Bone marrow (tissue), 2 donors: ENCODE measurements around the gene SUV39H1.
"Not testable (repeated sequence)": the region's sequence is repeated elsewhere in the genome, so short reads cannot be mapped to it uniquely, and the experiment has no call there.

ENCODE experiments used
- DNase-seq, 2 donors: peaks; one replicate each; lab custom pipeline; 2025; lab: John Stamatoyannopoulos, UW

The SUV39H1 gene

DNA sequence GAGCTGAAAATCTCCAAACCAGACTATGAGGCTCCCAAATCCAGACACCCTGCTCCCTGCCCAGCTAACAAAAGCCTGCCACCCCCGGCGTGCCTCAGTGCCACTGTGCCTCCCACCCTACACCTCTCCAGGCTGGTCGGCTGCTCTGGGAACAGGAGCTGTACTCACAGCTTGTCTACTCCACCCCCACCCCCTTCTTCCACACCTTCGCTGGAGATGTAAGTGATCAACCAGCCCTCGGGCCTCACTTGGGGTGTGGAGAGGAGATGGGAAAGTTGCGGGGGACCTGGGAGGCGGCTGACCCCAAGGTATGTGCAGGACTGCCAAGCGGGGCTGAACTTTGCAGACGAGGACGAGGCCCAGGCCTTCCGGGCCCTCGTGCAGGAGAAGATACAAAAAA is 11.1 kb upstream of the SUV39H1 start:
- DNase-seq = no peak

GRCh38 chrX:48688531-48689150 is 7.9 kb upstream of the SUV39H1 start:
- DNase-seq = no peak

DNA sequence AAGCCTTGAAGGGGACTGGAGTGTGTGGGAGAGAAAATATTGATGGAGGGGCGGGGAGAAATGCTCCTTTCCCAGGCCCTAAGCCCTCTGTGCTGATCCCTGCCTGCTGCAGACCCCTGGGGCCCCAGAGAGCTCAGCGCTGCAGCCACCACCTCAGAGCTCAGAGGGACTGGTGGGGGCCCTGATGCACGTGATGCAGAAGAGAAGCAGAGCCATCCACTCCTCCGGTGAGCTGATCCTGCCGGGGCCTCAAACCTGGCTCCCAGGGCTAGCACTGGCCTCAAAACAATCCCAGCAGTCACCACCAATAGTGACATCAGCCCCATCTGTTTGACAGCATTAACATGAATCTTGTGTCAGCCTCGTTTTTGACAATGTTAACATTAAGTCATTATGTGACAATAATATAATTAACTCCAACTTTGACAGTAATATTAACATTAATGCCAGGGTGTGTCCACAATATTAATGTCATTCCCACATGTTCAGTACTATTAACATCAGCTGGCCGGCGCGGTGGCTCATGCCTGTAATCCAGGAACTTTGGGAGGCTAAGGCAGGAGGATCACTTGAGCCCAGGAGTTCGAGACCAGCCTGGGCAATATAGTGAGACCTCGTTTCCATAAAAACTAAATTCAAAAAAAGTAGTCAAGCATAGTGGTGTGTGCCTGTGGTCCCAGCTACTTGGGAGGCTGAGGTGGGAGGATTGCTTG is 7.2 kb upstream of the SUV39H1 start:
- no peak for DNase-seq

DNA sequence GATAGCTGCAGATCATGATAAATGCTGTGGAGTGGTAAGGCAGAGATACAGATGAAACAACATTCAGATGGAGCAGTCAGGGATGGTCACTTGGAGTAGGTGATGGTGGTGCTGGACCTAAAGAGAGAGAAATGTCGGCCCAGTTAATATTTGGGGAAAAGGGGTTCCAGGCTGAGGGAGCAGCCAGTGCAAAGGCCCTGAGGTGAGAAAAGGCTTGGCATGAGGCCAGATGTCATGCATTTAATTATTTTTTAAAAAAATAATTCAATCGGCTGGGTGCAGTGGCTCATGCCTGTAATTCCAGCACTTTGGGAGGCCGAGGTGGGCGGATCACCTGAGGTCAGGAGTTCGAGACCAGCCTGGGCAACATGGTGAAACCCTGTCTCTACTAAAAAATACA is 4.8 kb upstream of the SUV39H1 start:
- not testable (repeated sequence) for DNase-seq

- no peak for DNase-seq
Measured at GRCh38 chrX:48694776-48695533, 1.6 kb upstream of the SUV39H1 start.

GRCh38 chrX:48695534-48695896 is 1.0 kb upstream of the SUV39H1 start:
- no peak for DNase-seq

- no peak for DNase-seq
Measured at GRCh38 chrX:48695925-48696300, 621 bp upstream of the SUV39H1 start.

- no peak for DNase-seq
Measured at GRCh38 chrX:48696909-48697727, 584 bp downstream of the SUV39H1 start.

DNA sequence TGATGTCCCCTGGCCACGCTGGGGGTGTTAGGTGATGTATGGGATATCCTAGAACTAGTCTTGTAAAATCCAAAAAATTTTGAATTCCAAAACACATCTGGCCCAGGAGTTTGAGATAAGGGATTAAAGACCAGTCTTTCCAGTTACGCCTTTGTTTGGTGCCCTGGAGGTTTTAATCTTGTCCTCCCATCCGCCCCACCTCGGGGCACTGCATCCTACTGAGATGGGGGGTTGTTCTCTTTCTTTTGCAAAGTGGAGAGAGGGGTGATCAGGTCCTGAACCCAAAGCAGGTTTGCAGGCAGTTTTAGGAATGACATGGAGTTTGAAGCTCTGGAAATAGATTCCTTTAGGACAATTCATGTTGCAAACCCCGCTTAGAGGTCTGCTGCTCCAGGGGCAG is 1.8 kb downstream of the SUV39H1 start:
- no peak for DNase-seq

GRCh38 chrX:48700246-48700645 is 3.7 kb downstream of the SUV39H1 start:
- DNase-seq = no peak

- DNase-seq = no peak
Measured at GRCh38 chrX:48700951-48701653, 4.6 kb downstream of the SUV39H1 start.

GRCh38 chrX:48702032-48702431 is 5.5 kb downstream of the SUV39H1 start:
- DNase-seq = no peak

DNA sequence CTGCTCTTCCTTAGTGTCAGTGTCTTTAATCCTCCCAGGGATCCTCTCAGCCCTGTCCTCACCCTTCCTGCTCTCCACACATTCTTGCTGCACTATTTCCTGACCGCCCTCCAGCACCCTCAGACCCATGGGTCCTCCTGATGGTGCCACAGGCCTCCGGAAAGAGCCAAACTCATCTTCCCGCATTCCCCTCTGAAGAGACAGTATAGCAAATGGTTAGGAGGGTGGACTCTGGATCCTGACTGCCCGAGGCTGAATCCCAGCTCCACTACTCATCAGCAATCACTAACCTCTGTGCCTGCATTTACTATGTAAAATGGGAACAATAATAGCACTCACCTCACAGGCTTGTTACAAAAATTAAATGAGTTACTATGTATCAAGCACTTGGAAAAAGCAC is 6.2 kb downstream of the SUV39H1 start:
- no peak for DNase-seq

- no peak for DNase-seq
Measured at GRCh38 chrX:48703228-48703627, 6.7 kb downstream of the SUV39H1 start.

DNA sequence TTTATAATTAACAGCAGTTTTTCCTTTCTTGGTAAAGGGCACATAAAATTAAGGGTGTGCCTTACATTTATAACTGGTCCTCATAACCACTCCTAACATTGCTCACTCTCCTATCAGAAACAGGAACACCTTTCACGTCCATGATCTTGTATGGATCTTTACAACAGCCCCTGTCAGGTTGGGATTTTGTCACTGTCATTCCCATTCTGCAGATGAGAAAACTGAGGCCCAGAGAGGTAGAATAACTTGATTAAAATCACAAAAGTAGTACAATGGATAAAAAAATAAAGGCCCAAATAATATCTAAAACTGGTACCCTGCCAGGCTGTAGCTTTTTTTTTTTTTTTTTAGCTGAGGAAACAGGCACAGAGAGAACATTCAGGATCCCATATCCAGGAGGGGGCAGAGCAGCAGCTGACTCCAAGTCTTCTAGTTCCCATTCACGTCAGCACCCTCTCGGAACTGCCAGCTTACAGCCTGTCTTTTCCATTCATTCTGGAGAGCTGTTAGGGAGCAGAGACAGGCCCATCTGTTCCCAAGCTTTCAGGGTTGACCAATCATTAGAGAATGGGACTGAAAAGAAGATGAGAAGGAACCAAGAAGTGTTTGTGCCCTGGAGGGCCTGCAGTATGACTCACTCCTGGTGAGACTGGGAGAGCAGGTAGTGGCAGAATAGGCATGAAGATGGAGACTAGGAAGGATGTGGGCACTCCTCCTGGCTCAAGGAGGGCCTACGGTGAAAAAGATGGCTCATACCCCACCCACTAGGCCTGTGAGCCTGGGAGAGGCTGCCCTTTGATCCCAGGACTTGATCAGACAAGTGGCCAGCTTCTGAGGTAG is 7.3 kb downstream of the SUV39H1 start:
- no peak for DNase-seq

DNA sequence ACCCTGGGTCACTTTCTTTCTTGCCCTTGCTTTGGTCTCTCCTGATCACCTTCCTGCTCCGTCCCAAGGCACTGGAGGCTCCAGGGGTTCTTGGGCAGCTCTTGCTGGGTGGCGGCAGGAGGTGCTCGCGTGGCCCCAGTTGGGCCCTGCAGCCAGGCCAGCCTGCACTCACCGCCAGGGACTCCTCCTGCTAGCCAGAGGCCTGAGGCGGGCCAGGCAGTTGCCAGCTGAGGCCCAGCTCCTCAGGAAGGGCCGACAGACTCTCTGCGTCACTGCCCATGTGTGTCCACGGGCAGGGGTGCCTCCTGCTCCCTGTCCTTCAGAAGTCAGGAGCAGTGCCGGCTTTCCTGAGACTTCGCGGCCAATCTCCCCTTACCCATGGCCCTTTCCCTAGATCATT is 9.3 kb downstream of the SUV39H1 start:
- DNase-seq = no peak

- no peak for DNase-seq
Measured at GRCh38 chrX:48709522-48710112, 13.1 kb downstream of the SUV39H1 start.

DNA sequence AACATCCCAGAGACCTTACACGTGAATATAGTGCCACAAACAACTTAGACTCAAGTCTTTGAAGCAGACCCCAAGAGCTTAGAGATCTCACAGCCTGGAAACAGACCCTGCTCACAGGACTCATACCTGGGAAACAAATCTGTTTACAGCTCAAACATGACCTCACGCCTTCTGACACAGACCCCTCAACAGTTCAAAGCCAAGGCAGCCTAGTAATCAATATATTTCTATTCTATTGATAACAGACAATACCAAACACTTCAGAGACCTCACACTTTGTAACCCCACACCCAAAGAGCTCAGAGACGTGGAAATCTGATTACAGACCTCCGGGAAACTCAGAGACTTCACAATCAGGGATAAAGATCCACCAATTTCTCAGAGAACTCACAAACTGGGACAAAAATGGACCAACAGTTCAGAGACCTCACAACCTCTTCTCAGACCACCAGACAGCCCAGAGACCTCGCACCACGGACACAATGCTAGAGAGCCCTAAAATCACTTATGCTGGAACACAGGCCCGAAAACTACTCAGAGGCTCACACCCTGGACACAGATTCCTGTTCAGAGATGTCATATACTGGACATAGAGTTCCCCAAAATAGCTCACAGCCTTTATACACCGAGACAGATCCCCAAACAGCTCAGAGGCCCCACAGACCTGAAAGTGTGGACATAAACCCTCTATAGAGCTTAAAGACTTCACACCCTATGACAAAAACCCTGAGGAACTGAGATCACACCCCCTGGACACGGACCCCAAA is 14.8 kb downstream of the SUV39H1 start:
- DNase-seq = no peak

DNA sequence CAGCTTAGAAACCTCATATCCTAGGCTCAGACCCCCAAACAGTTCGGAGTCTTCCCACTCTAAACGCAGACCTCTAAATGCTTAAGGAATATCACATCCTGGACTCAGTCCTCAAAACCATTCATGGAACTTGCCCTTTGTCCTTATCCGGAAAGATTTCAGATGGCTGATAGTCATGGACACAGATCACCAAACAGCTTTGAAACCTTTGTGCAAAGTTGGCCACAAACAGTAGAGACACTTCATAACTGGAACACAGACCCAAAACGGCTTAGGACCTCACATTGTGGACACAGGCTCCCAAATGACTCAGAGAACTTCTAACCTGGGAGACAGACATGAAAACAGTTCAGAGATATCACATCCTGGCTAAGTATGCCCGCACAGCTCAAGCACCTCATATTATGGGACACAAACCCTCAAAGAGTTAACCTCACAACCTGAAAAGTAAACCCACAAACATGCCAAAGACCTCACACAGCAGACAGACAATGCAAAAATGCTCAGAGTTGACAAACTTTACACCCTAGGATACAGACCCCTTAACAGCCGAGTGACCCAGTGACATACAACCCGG is 15.5 kb downstream of the SUV39H1 start:
- DNase-seq = no peak
